ENCODE results near the gene ARMC6.

GRCh38 chr19:19064811-19065745, 31.7 kb downstream of the ARMC6 start:
- TF ChIP-seq, protein P1, sequence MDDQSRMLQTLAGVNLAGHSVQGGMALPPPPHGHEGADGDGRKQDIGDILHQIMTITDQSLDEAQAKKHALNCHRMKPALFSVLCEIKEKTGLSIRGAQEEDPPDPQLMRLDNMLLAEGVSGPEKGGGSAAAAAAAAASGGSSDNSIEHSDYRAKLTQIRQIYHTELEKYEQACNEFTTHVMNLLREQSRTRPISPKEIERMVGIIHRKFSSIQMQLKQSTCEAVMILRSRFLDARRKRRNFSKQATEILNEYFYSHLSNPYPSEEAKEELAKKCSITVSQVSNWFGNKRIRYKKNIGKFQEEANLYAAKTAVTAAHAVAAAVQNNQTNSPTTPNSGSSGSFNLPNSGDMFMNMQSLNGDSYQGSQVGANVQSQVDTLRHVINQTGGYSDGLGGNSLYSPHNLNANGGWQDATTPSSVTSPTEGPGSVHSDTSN (CRISPR knock-in tag; IDR thresholded peaks at IDR 0.05) = no peak
- TF ChIP-seq ZNF423 (tag by site-specific recombination; IDR thresholded peaks at IDR 0.05) (no peak), ZNF350 (tag by site-specific recombination; IDR thresholded peaks at IDR 0.05) (no peak)
- TF ChIP-seq, protein P2, sequence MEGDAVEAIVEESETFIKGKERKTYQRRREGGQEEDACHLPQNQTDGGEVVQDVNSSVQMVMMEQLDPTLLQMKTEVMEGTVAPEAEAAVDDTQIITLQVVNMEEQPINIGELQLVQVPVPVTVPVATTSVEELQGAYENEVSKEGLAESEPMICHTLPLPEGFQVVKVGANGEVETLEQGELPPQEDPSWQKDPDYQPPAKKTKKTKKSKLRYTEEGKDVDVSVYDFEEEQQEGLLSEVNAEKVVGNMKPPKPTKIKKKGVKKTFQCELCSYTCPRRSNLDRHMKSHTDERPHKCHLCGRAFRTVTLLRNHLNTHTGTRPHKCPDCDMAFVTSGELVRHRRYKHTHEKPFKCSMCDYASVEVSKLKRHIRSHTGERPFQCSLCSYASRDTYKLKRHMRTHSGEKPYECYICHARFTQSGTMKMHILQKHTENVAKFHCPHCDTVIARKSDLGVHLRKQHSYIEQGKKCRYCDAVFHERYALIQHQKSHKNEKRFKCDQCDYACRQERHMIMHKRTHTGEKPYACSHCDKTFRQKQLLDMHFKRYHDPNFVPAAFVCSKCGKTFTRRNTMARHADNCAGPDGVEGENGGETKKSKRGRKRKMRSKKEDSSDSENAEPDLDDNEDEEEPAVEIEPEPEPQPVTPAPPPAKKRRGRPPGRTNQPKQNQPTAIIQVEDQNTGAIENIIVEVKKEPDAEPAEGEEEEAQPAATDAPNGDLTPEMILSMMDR (tag by site-specific recombination; IDR thresholded peaks at IDR 0.05) = no peak

Data from HEK293 (cell line).